PC-3 (cell line): Measurements from ENCODE around the gene PGAM2.

Experiments
- EZH2 ChIP-seq: fragments of 300-600 bp; sonication (generic); IDR thresholded peaks from one replicate; pipeline ENCODE4 v1.6.1; 2017; ENCODE audit warnings: antibody characterized with exemption, mild to moderate bottlenecking, low read length; ENCODE audit not compliant: unreplicated experiment
- EZH2phosphoT487 ChIP-seq: fragments of 300-600 bp; sonication (generic); IDR thresholded peaks from 2 replicates; pipeline ENCODE4 v1.6.1; 2018; ENCODE audit warnings: mild to moderate bottlenecking, antibody characterized with exemption, low read length, borderline replicate concordance
- TF ChIP-seq, protein P1 (sequence below): fragments of 300-600 bp; sonication (generic); conservative IDR thresholded peaks from 2 replicates; pipeline ENCODE4 v1.5.1; 2017; ENCODE audit warnings: antibody characterized with exemption, low read depth, mild to moderate bottlenecking, low read length

DNA sequence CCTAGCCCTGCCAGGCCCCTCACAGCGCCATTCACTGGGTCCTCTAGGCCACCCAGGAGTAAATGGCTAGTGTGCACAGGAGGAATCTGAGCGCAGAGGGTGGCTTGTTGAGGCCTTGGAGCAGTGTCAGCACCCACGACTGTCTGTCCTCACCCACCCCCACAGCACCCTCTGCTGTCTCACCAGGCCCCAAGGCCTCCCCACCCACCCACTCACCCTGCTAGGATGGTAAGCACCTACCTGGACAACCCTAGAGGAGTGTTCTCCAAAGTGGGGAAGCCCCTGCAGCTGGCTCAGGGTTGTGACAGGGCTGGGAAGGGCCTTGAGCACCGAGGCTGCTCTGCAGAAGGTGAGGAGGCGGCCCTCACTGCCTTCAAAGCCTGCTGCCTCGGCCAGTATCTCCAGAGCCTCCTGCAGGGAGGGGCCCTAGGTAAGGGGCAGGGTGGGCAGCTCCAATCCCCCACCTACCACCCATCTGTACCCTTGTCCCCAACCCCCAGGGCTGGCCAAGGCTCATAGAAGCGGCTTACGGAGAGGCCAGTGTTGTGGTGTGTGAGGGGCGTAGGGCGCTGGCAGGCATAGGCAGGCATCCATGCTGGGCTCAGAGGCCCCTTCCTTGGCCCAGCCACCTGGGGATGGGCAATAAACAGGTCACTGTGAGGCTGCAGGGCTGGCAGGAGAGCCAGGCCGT is 14.1 kb upstream of the PGAM2 start:
- TF ChIP-seq, protein P1, sequence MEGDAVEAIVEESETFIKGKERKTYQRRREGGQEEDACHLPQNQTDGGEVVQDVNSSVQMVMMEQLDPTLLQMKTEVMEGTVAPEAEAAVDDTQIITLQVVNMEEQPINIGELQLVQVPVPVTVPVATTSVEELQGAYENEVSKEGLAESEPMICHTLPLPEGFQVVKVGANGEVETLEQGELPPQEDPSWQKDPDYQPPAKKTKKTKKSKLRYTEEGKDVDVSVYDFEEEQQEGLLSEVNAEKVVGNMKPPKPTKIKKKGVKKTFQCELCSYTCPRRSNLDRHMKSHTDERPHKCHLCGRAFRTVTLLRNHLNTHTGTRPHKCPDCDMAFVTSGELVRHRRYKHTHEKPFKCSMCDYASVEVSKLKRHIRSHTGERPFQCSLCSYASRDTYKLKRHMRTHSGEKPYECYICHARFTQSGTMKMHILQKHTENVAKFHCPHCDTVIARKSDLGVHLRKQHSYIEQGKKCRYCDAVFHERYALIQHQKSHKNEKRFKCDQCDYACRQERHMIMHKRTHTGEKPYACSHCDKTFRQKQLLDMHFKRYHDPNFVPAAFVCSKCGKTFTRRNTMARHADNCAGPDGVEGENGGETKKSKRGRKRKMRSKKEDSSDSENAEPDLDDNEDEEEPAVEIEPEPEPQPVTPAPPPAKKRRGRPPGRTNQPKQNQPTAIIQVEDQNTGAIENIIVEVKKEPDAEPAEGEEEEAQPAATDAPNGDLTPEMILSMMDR, result no peak
- no peak for TF ChIP-seq EZH2phosphoT487
- no peak for TF ChIP-seq EZH2
